ENCODE measurements around the gene PEF1. TPM values are rescaled to one million over a fixed set of nuclear protein-coding genes. Genes with fewer than 3 reads are reported as not detected.
A peak's percentile ranks its signal among the peaks of the same experiment; 100 is the strongest.
"Not testable (repeated sequence)": the region's sequence is repeated elsewhere in the genome, so short reads cannot be mapped to it uniquely, and the experiment has no call there.

PEF1 gene
- total RNA-seq, 2 experiments from 2014 or later = 55.2 to 58.0 TPM

GRCh38 chr1:31596737-31597097, 48.0 kb downstream of the PEF1 start:
- no peak for ATAC-seq
- H3K4me3 Mint-ChIP-seq = no peak overlapping the region
- CTCF ChIA-PET = interaction anchor here (0.7 to 1.5 kb wide), 5 partner anchors 9 to 175 kb away, joined by 3 to 6 read pairs (median 4); no protein-coding TSS in a partner anchor

DNA sequence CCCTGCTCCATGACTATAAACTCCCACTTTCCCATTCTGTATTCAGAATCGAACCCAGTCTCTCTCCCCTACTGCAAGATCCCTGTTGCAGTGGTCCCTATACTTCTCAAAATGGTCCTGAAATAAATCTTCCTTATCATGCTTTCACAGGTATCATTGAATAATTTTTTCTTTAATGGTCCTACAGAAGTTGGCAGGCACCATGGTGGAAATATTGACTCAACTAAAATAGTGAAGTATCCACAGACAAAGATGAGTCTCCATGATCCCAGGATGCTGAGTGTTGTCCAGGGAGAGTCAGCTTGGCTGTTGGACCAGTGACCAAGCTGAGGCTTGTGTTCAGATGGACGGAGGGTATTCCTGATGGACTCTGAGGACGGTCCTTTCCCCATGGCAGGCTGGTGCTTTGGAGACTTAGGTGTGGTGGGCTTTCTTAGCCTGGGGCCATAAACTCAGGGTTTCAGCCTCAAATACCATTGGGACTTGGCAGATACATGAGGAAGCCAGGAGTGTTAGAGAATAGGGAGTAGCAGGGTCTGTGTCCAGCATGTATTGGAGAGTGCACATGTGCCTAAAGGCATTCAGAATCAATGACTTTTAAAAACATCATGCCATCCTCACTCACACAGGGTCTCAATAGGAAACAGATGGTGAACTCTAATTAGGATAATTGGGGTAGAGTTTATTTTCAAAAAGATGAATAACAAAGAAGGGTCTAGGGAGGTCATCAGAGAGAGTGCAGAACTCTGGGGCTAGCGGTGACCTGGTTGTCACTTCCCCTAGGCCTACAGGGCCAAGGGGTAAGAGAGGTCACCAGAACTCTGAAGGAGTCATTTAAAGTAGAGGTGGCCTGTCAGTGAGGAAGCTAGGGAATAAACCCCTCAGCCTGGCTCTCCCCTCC, 48.6 kb downstream of the PEF1 start:
- Mint-ChIP-seq H3K4me1 (ENCODE audit: low read depth) (no peaks in the 10 kb centered on the region), H3K4me3 (no peak overlapping the region), H3K36me3 (ENCODE audit: low read depth) (no peaks in the 10 kb centered on the region), H3K9me3 (ENCODE audit: insufficient read depth) (no peaks in the 10 kb centered on the region), H3K27me3 (ENCODE audit: low read depth) (peaks cover 15% of the 10 kb centered on the region), H3K27ac (no peak overlapping the region)
- POLR2A ChIA-PET = no interaction called here
- DNase-seq = no peak
- no peak for ATAC-seq
- CTCF ChIA-PET = interaction anchor here (0.7 to 1.6 kb wide), 6 partner anchors 8 to 174 kb away, joined by 3 to 9 read pairs (median 4); no protein-coding TSS in a partner anchor

More at GRCh38 chr1:31596737-31597097, 48.0 kb downstream of the PEF1 start:
- no peaks in the 10 kb centered on the region for H3K9me3 Mint-ChIP-seq (ENCODE audit: insufficient read depth)
- H3K27ac Mint-ChIP-seq = no peak overlapping the region
- DNase-seq = no peak
- POLR2A ChIA-PET = no interaction called here
- peaks cover 19% of the 10 kb centered on the region for H3K27me3 Mint-ChIP-seq (ENCODE audit: low read depth)
- no peaks in the 10 kb centered on the region for H3K4me1 Mint-ChIP-seq (ENCODE audit: low read depth)
- no peaks in the 10 kb centered on the region for H3K36me3 Mint-ChIP-seq (ENCODE audit: low read depth)

DNA sequence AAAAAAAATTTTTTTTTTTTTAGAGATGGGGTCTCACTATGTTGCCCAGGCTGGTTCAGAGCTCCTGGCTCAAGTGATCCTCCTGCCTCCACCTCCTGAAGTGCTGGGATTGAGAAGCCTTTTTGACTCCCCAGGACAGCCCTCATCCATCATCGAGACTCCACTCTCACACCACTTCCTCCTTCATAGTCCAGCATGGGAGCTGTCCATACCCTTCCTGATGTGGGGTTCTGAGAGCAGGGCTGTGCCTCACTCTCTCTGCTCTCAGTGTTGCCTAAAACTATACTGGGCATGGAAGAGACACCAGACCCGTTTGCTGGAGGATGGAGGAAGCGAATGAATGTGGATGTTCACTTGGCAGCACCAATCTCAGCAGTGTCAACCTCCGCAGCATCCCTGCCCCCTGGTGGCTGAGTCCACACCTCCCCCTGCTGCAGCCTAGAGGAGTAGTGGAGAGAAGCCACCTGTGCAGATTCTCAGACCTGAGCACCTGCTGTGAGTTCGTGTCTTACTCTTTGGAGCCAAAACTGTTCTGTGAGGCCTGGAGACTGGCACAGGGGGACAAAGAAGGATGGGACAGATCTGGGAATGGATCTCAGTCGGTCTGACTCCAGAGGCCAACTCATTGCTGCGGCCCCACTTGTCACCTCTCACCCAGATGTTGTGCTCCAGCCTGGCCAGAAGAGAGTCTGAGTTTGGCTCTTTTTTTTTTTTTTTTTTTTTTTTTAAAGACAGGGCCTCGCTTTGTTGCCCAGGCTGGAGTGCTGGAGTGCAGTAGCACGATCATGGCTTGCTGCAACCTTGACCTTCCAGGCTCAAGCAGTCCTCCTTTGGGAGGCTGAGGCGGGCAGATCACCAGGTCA, 50.7 kb downstream of the PEF1 start:
- H3K4me1 Mint-ChIP-seq (ENCODE audit: low read depth) = no peaks in the 10 kb centered on the region
- POLR2A ChIA-PET = no interaction called here

GRCh38 chr1:31593136-31593665, 51.5 kb downstream of the PEF1 start:
- Mint-ChIP-seq H3K27ac (no peak overlapping the region), H3K9me3 (ENCODE audit: insufficient read depth) (no peaks in the 10 kb centered on the region), H3K36me3 (ENCODE audit: low read depth) (no peaks in the 10 kb centered on the region), H3K4me3 (no peak overlapping the region), H3K27me3 (ENCODE audit: low read depth) (peaks cover 14% of the 10 kb centered on the region), H3K4me1 (ENCODE audit: low read depth) (no peaks in the 10 kb centered on the region)
- CTCF ChIA-PET = interaction anchor here (1.1 to 2.1 kb wide), 5 partner anchors 10 to 29 kb away, joined by 3 to 7 read pairs (median 3); partner anchors contain the start of gene HCRTR1
- DNase-seq = no peak
- ATAC-seq = no peak
- POLR2A ChIA-PET = no interaction called here

More for the DNA sequence above, 50.7 kb downstream of the PEF1 start:
- H3K9me3 Mint-ChIP-seq (ENCODE audit: insufficient read depth) = no peaks in the 10 kb centered on the region
- peak; percentile 96 for ATAC-seq
- H3K4me3 Mint-ChIP-seq = no peak overlapping the region
- H3K27me3 Mint-ChIP-seq (ENCODE audit: low read depth) = peaks cover 14% of the 10 kb centered on the region
- no peak overlapping the region for H3K27ac Mint-ChIP-seq
- H3K36me3 Mint-ChIP-seq (ENCODE audit: low read depth) = no peaks in the 10 kb centered on the region
- DNase-seq = peak; percentile 84
- CTCF ChIA-PET = interaction anchor here (1.0 to 2.1 kb wide), 6 partner anchors 9 to 195 kb away, joined by 3 to 9 read pairs (median 4); partner anchors contain the start of gene HCRTR1

GRCh38 chr1:31592132-31592531, 52.5 kb downstream of the PEF1 start:
- Mint-ChIP-seq H3K4me1 (ENCODE audit: low read depth) (no peaks in the 10 kb centered on the region), H3K27me3 (ENCODE audit: low read depth) (peaks cover 8% of the 10 kb centered on the region), H3K27ac (no peak overlapping the region), H3K9me3 (ENCODE audit: insufficient read depth) (no peaks in the 10 kb centered on the region), H3K36me3 (ENCODE audit: low read depth) (no peaks in the 10 kb centered on the region), H3K4me3 (no peak overlapping the region)
- ATAC-seq = no peak
- DNase-seq = no peak
- CTCF ChIA-PET = interaction anchor here (1.0 to 2.1 kb wide), 4 partner anchors 22 to 47 kb away, joined by 3 to 7 read pairs (median 3); partner anchors contain the start of gene HCRTR1
- POLR2A ChIA-PET = no interaction called here

DNA sequence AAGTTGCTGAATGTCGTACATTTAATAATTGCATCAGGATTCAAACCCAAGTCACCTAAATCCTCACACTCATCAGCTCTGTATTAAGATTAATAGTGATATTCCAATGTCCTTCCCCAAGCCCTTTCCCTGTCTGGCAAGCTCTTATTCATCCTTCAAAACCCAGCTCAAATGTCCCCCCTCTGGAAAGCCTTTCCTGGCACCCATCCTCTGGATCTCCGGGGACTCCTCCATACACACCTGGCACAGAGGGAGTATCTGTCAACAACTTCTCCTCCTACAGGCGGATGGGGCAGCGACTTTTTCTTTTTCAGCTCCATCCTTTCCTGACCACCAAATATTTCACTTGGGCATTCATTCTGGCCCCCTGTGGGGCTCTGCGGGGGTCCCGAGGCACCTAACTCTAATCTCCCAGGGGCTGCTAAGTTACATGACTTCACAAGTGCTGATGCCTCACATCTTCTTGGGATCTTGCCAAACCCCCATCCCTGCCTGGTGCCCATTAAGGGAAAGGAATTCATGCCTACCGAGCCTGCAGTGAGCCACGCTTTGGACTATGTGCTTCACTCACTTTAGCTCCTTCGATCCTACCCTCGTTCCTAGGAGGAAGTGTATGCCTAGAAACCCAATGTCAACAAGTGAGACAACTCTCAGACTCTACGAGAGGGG, 53.1 kb downstream of the PEF1 start:
- Mint-ChIP-seq H3K4me3 (no peak overlapping the region), H3K27me3 (ENCODE audit: low read depth) (peaks cover 8% of the 10 kb centered on the region), H3K4me1 (ENCODE audit: low read depth) (no peaks in the 10 kb centered on the region), H3K36me3 (ENCODE audit: low read depth) (no peaks in the 10 kb centered on the region), H3K9me3 (ENCODE audit: insufficient read depth) (no peaks in the 10 kb centered on the region), H3K27ac (no peak overlapping the region)
- POLR2A ChIA-PET = interaction anchor here (1.1 kb wide), 1 partner anchor 23 kb away, joined by 3 read pairs; no protein-coding TSS in a partner anchor
- ATAC-seq (no peak), DNase-seq (no peak)
- CTCF ChIA-PET = interaction anchor here (0.7 to 1.5 kb wide), 7 partner anchors 17 to 47 kb away, joined by 3 to 4 read pairs (median 3); no protein-coding TSS in a partner anchor

- CTCF ChIA-PET = no interaction called here
- POLR2A ChIA-PET = no interaction called here
- H3K9me3 Mint-ChIP-seq (ENCODE audit: insufficient read depth) = no peaks in the 10 kb centered on the region
- no peak overlapping the region for H3K4me3 Mint-ChIP-seq
- peaks cover 2% of the 10 kb centered on the region for H3K27me3 Mint-ChIP-seq (ENCODE audit: low read depth)
- DNase-seq (no peak), ATAC-seq (no peak)
- H3K4me1 Mint-ChIP-seq (ENCODE audit: low read depth) = no peaks in the 10 kb centered on the region
- H3K27ac Mint-ChIP-seq = no peak overlapping the region
- H3K36me3 Mint-ChIP-seq (ENCODE audit: low read depth) = no peaks in the 10 kb centered on the region
Measured at GRCh38 chr1:31588751-31589515, 55.7 kb downstream of the PEF1 start.

DNA sequence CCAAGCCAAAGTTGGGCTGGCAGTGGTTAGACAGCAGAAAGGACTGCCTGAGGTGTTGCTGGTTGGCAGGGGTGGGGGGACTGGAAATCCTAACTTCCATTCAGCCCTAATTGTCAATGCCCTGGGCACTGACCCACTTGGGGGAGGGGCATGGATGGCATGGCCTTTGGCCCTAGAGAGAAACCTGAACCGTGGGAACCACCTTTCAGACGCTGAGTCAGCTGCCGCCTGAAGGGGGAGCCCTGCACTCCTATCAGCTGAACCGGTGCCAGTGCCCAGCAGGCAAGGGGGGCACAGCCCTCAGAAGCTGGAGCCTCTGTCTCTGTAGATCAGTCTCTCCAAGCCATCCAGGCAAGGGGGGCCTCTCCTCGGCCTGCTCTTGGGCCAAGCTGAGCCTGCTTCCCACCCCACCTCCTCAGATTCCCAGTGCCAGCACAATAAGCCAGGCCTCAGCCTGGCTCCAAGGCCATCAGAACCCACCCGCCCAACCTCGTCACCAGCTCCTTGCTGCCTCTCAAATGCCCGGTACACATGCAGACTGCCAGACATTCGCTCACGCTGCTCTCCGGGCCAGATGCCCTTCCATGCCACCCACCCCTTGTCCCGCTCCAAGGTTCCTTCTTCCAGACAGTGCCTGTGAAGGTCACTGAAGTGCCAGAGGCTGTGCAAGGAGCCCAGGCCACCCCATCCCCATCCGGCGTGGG, 56.8 kb downstream of the PEF1 start:
- CTCF ChIA-PET = interaction anchor here (0.7 to 1.1 kb wide), 3 partner anchors 9 to 49 kb away, joined by 3 to 4 read pairs (median 3); no protein-coding TSS in a partner anchor
- DNase-seq (peak; percentile 63), ATAC-seq (peak; percentile 62)
- POLR2A ChIA-PET = no interaction called here
- H3K9me3 Mint-ChIP-seq (ENCODE audit: insufficient read depth) = no peaks in the 10 kb centered on the region
- no peak overlapping the region for H3K4me3 Mint-ChIP-seq
- H3K27me3 Mint-ChIP-seq (ENCODE audit: low read depth) = peaks cover 2% of the 10 kb centered on the region
- no peaks in the 10 kb centered on the region for H3K36me3 Mint-ChIP-seq (ENCODE audit: low read depth)
- no peak overlapping the region for H3K27ac Mint-ChIP-seq
- H3K4me1 Mint-ChIP-seq (ENCODE audit: low read depth) = no peaks in the 10 kb centered on the region

DNA sequence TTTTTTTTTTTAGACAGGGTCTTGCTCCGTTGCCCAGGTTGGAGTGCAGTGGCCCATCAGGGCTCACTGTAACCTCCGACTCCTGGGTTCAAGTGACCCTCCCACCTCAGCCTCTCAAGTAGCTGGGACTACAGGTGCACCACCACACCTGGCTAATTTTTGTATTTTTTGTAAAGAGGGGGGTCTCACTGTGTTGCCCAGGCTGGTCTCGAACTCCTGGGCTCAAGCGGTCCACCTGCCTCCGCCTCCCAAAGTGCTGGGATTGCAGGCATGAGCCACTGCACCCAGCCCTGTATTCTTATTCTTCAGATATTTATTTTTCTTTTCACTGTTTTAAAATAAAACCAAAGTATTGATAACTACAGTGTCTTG, 57.4 kb downstream of the PEF1 start:
- H3K9me3 Mint-ChIP-seq (ENCODE audit: insufficient read depth); H3K4me1 Mint-ChIP-seq (ENCODE audit: low read depth); POLR2A ChIA-PET; DNase-seq; H3K27ac Mint-ChIP-seq; H3K36me3 Mint-ChIP-seq (ENCODE audit: low read depth); H3K27me3 Mint-ChIP-seq (ENCODE audit: low read depth); ATAC-seq; H3K4me3 Mint-ChIP-seq: not testable (repeated sequence)
- CTCF ChIA-PET = interaction anchor here (1.0 to 1.1 kb wide), 2 partner anchors 31 to 50 kb away, joined by 3 to 4 read pairs; no protein-coding TSS in a partner anchor
